SKM-1 (cell line): Measurements from ENCODE around the gene GSTM2.

Experiments
- DNase-seq: peaks from one replicate; lab custom pipeline; 2025; ENCODE audit not compliant: unreplicated experiment; lab: John Stamatoyannopoulos, UW

Gene GSTM2

GRCh38 chr1:109667452-109668122, at the start of gene GSTM2:
GSTM2 (plus strand) TSS chr1:109668057; CDS start chr1:109668116, 59 bp downstream.
- no peak for DNase-seq

- DNase-seq: no peak
Measured at GRCh38 chr1:109618661-109619575, 48.9 kb upstream of the GSTM2 start.

GRCh38 chr1:109619576-109620400, 48.1 kb upstream of the GSTM2 start, which contains the start of the genes AMPD2 and GNAT2:
AMPD2 (plus strand) TSS chr1:109619837; CDS start chr1:109621176, 1,339 bp downstream.
GNAT2 (minus strand) TSS chr1:109619616; CDS start chr1:109612870, 6,746 bp downstream.
- DNase-seq: peak; percentile 74

GRCh38 chr1:109620401-109620791, 47.5 kb upstream of the GSTM2 start:
- no peak for DNase-seq

GRCh38 chr1:109620841-109621286, 47.0 kb upstream of the GSTM2 start:
- peak; percentile 94 for DNase-seq

- no peak for DNase-seq
Measured at GRCh38 chr1:109621379-109622136, 46.3 kb upstream of the GSTM2 start.

- DNase-seq: no peak
Measured at GRCh38 chr1:109622137-109622892, 45.5 kb upstream of the GSTM2 start.

- DNase-seq: no peak
Measured at GRCh38 chr1:109622895-109623294, 45.0 kb upstream of the GSTM2 start.

GRCh38 chr1:109623601-109624161, 44.2 kb upstream of the GSTM2 start:
- no peak for DNase-seq

GRCh38 chr1:109624201-109625010, 43.5 kb upstream of the GSTM2 start:
- no peak for DNase-seq

- DNase-seq: no peak
Measured at GRCh38 chr1:109625176-109625575, 42.7 kb upstream of the GSTM2 start.

- no peak for DNase-seq
Measured at GRCh38 chr1:109625601-109626560, 42.0 kb upstream of the GSTM2 start.

GRCh38 chr1:109626682-109627408, 41.0 kb upstream of the GSTM2 start:
- no peak for DNase-seq

- no peak for DNase-seq
Measured at GRCh38 chr1:109627692-109628399, 40.0 kb upstream of the GSTM2 start.

GRCh38 chr1:109628540-109629321, 39.1 kb upstream of the GSTM2 start:
- DNase-seq: no peak
